Ishikawa (cell line): Measurements from ENCODE around the gene LCE6A.

Experiments used
- CREB1 ChIP-seq: IDR thresholded peaks from 2 replicates; pipeline ENCODE4 v1.6.1; 2012; ENCODE audit warnings: low read depth
- NFIC ChIP-seq: IDR thresholded peaks from 2 replicates; pipeline ENCODE4 v1.6.1; 2012
- RAD21 ChIP-seq: IDR thresholded peaks from 2 replicates; pipeline ENCODE4 v1.6.1; 2012; ENCODE audit warnings: low read depth
- TAF1 ChIP-seq: IDR thresholded peaks from 2 replicates; pipeline ENCODE4 v1.6.1; 2012; ENCODE audit warnings: low read depth, mild to moderate bottlenecking
- YY1 ChIP-seq: IDR thresholded peaks from 2 replicates; pipeline ENCODE4 v1.6.1; 2012; ENCODE audit warnings: low read depth
- TF ChIP-seq, protein P1 (sequence below): IDR thresholded peaks from 2 replicates; pipeline ENCODE4 v1.6.1; 2012; ENCODE audit warnings: low read depth, mild to moderate bottlenecking
- TF ChIP-seq, protein P2 (sequence below): IDR thresholded peaks from 2 replicates; pipeline ENCODE4 v1.6.1; 2012

DNA sequence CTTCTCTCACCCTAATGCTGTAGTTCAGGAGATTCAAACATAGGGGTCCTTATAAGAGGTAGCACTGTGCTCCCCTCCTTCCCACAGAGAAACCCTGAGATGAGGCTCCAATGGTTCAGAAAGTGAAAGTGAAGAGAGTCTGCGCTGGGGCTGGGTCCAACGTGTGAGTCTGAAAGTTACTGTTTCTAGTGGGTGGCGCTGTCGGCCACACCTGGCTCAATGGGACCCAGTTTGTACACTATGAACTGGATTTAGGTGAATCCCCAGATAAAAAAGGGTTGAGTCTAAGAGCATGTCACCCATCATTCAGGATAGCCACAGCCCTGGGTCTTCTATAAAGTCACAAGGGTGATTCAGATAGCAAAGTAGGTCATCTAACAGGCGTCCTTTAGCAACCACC, 38.3 kb downstream of the LCE6A start:
- TF ChIP-seq, protein P1, sequence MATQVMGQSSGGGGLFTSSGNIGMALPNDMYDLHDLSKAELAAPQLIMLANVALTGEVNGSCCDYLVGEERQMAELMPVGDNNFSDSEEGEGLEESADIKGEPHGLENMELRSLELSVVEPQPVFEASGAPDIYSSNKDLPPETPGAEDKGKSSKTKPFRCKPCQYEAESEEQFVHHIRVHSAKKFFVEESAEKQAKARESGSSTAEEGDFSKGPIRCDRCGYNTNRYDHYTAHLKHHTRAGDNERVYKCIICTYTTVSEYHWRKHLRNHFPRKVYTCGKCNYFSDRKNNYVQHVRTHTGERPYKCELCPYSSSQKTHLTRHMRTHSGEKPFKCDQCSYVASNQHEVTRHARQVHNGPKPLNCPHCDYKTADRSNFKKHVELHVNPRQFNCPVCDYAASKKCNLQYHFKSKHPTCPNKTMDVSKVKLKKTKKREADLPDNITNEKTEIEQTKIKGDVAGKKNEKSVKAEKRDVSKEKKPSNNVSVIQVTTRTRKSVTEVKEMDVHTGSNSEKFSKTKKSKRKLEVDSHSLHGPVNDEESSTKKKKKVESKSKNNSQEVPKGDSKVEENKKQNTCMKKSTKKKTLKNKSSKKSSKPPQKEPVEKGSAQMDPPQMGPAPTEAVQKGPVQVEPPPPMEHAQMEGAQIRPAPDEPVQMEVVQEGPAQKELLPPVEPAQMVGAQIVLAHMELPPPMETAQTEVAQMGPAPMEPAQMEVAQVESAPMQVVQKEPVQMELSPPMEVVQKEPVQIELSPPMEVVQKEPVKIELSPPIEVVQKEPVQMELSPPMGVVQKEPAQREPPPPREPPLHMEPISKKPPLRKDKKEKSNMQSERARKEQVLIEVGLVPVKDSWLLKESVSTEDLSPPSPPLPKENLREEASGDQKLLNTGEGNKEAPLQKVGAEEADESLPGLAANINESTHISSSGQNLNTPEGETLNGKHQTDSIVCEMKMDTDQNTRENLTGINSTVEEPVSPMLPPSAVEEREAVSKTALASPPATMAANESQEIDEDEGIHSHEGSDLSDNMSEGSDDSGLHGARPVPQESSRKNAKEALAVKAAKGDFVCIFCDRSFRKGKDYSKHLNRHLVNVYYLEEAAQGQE: no peak
- TF ChIP-seq YY1: no peak
- no peak for TF ChIP-seq TAF1
- no peak for TF ChIP-seq CREB1
- TF ChIP-seq NFIC: no peak
- TF ChIP-seq RAD21: no peak
- TF ChIP-seq, protein P2, sequence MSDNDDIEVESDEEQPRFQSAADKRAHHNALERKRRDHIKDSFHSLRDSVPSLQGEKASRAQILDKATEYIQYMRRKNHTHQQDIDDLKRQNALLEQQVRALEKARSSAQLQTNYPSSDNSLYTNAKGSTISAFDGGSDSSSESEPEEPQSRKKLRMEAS: no peak
